KBM-7 (cell line): ENCODE measurements around the gene LSAMP.

Source experiments
- DNase-seq: peaks from one replicate; pipeline ENCODE4 v3.0.0-alpha.2; 2015
- in situ Hi-C: fragments of 300-500 bp; cut with MboI; formaldehyde crosslinking; loops from 2 replicates; pipeline ENCODE4 v1.14.3; 2020; ENCODE audit warnings: low sequenced_read_pairs, low pct_unique_long_range_greater_than_20kb, mixed read lengths

Gene LSAMP

GRCh38 chr3:116306720-116307119, 138.6 kb downstream of the LSAMP start:
- in situ Hi-C loops: no loop called here
- DNase-seq: no peak

DNA sequence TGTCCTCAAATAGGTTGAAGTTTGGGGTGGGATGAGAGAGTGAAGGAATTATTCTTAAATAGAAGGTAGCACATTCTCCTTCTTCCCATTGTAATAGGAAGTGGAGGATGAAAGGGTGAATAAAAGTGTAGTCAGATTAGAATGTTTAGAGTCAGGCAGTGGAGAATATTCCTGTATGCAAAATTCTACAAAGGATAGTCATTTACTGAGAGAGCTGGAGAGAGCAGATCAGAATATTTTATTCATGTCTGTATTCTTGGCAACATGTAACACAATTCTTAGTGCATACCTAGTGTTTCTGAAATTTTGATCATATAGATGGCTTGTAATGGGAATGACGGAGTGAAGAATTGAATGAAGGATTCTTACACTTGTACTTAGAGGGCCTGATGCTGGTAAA, 139.1 kb downstream of the LSAMP start:
- in situ Hi-C loops: no loop called here
- no peak for DNase-seq

DNA sequence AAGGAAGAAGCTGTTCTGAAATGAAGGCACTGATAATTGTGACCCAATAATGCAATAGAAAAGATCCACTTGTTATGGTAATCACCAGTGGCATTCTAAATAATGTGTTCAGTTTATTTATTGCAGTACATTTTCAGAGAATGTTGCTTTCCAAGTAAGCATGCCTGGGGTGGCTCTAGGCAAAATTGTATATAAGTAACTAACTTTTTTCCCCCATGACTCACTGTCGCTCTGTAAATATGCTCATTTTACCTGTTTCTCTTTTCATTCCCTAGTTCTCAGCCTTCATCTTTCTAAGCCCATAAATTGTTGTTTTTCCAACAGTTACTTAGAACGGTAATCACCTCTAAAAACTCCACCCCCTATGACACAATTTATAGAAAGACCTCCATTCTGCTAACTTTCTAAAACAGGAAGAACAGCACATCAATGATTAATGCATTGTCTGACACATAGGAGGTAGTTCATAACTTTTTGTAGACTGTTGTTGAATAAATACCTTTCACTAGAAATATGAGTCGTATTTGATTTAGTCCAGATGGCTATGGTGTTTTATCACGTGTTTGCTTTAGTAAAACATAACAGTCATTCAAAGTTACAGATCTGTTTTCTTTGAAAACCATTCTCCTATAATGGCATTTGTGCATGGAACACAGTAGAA, 143.1 kb downstream of the LSAMP start:
- no peak for DNase-seq
- in situ Hi-C loops: no loop called here

GRCh38 chr3:116301422-116301821, 143.9 kb downstream of the LSAMP start:
- DNase-seq: no peak
- in situ Hi-C loops: no loop called here

- no peak for DNase-seq
Observed at GRCh38 chr3:116300226-116300625, 145.1 kb downstream of the LSAMP start.

GRCh38 chr3:116299646-116300081, 145.6 kb downstream of the LSAMP start:
- in situ Hi-C loops: no loop called here
- DNase-seq: no peak

More at GRCh38 chr3:116300226-116300625, 145.1 kb downstream of the LSAMP start:
- in situ Hi-C loops: no loop called here

GRCh38 chr3:116298151-116298550, 147.1 kb downstream of the LSAMP start:
- DNase-seq: no peak
- in situ Hi-C loops: no loop called here

- DNase-seq: no peak
- in situ Hi-C loops: no loop called here
Observed at GRCh38 chr3:116291141-116291540, 154.1 kb downstream of the LSAMP start.

- peak; percentile 59 for DNase-seq
- in situ Hi-C loops: no loop called here
Observed at GRCh38 chr3:116288485-116288884, 156.8 kb downstream of the LSAMP start.

DNA sequence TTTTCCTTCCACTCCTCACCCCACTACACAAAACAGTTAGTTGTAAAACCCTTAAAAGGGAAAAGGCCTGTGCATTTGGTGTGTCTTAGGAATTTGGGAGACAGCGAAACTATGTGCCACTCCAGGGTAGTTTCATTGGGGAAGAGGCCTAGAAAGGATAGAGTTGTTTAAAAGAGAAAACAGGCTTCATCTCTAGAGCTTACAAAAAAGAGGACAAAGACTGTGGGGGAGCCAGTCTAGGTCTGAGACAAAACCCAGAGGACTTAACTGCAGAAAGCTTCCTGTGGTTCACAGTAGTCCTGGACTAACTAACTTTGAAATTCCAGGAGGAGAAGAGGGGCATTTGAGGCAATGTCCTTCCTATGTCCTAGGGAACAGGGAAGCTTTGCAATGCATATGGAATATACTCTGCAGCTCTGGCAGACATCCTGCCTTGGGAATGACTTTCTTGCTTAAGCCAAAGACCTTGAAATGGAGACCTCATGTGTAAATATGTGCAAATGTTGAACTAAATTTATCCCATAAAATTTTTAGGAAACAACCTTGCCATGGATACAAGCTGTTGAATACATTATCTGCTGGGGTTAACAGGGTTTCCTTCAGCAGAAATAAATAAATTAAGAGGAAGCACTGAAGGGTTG, 159.4 kb downstream of the LSAMP start:
- in situ Hi-C loops: no loop called here
- DNase-seq: no peak

- no peak for DNase-seq
- in situ Hi-C loops: no loop called here
Observed at GRCh38 chr3:116281313-116282143, 163.8 kb downstream of the LSAMP start.

DNA sequence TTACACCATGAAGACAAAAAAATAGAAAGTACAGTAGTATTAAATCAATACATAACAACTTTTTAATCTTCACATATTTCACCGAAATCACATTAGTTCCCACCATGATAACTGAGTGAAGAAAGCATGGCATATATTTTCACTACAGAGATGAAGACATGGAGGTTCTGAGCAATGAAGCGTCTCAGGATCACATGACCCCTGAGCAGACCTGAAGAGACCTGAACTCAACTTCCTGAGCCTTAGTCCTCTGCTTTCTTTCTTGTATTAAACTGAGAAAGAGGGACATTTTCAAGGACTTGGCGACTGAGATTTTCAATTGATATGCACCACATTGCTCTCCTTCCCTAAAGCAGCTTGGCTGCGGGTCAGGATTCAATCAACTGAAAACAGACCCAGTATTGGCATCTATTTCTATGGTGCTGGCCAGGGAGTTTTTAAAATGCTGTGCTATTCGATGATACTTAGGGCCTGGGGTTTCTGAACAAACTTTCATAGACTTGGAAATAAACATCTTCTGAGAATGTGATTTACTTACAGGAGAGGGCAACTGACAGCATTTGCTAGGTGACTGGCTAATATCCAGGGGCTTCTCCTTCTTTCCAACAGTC, 165.1 kb downstream of the LSAMP start:
- in situ Hi-C loops: no loop called here
- no peak for DNase-seq

GRCh38 chr3:116276675-116277074, 168.6 kb downstream of the LSAMP start:
- DNase-seq: no peak
- in situ Hi-C loops: no loop called here

- in situ Hi-C loops: no loop called here
- peak; percentile 49 for DNase-seq
Observed at GRCh38 chr3:116270056-116270455, 175.2 kb downstream of the LSAMP start.

DNA sequence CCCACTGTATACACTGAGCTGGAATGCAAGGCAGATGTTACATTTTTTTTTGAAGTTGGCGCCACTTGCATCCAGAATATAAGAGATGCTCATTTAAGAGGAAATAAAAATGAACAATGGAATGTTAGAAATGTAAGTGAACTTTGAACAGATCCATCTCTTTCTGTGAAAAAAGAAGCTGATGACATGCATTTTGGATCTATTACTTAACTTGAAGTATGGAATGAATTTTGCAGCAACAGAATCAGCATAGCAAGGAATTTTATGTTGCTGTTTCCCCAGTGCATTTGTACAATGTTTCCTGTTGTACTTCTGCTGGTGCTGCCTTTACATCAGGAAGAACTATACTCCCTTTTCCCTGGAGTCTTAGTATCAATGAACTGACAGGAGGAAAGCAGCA, 178.2 kb downstream of the LSAMP start:
- in situ Hi-C loops: no loop called here
- DNase-seq: no peak

- DNase-seq: no peak
- in situ Hi-C loops: no loop called here
Observed at GRCh38 chr3:116265976-116266584, 179.2 kb downstream of the LSAMP start.

DNA sequence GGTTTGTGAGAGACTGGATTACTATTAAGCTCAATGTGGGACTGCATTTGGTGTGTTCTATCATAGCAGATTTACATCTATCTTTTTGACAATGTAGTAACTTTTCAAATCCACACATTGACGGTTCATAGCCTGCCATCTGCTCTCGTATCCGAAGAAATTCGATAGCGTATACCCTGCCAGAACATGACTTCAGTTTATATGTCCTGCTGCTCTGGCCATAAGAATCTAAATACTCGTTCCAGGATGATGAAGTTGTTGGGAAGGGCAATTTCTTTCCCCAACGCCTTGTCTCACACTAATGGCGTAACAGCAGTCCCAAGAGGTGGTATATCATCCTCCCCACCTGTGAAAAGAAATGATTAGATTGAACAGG, 180.0 kb downstream of the LSAMP start:
- DNase-seq: no peak
- in situ Hi-C loops: no loop called here

GRCh38 chr3:116264546-116265319, 180.6 kb downstream of the LSAMP start:
- in situ Hi-C loops: no loop called here

More at GRCh38 chr3:116264546-116265319, 180.6 kb downstream of the LSAMP start:
- DNase-seq: no peak
